ENCODE measurements around the gene MIER1.
A peak's percentile ranks its signal among the peaks of the same experiment; 100 is the strongest.
"Not testable (repeated sequence)": the region's sequence is repeated elsewhere in the genome, so short reads cannot be mapped to it uniquely, and the experiment has no call there.

MIER1 gene

GRCh38 chr1:66924756-66925557 is at the start of gene MIER1, which contains the start of gene DNAI4:
Gene MIER1 (plus strand): TSS chr1:66924990. CDS start chr1:66925029, 39 bp downstream.
Gene DNAI4 (minus strand): TSS chr1:66924856. CDS start chr1:66924831, 25 bp downstream.
- DNase-seq (ENCODE audit: low read depth, low spot score): peak; percentile 99

DNA sequence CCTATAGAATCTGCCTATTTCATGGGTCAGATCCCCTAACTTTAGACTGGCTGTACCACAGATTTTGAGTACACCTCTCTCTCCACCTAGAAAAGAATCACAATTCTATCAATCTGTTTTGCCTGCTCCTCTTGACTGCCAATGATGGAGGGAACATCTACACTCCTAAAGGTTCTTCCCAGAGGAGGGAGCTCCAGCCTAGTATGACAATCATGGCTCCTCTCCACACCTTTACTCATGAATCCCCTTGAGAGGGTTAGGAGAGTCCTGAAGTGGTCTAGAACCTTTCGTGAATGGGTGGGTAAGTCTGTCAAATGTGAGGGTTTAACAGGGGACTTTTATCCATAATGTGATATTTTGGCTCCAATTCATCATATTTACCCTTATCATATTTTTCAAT is 48.1 kb upstream of the MIER1 start:
- DNase-seq (ENCODE audit: low read depth, low spot score): no peak

DNA sequence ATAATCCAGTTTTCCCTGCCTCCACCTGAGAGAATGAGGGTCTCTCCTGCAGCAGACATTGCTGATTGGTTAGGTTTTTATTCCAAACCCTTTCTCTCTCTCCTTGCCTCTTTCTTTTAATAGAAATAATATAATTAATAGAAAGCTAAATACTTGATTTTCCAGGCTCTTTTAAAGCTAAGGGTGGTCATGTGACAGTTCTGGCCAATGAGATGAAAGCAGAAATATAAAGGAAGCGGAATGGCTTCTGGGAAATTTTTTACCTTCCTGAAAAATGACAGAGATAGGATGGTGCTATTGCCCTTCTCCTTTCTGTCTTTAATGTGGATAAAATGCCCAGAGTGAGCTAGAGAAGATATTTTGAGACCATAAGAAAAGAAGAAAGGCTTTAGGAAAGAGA is 35.8 kb upstream of the MIER1 start:
- no peak for DNase-seq (ENCODE audit: low read depth, low spot score)

GRCh38 chr1:66890621-66891020 is 34.2 kb upstream of the MIER1 start:
- no peak for DNase-seq (ENCODE audit: low read depth, low spot score)

- DNase-seq (ENCODE audit: low read depth, low spot score): no peak
Observed at GRCh38 chr1:66893712-66894111, 31.1 kb upstream of the MIER1 start.

GRCh38 chr1:66915203-66915602 is 9.6 kb upstream of the MIER1 start:
- DNase-seq (ENCODE audit: low read depth, low spot score): not testable (repeated sequence)

- peak; percentile 29 for DNase-seq (ENCODE audit: low read depth, low spot score)
Observed at GRCh38 chr1:66916320-66916719, 8.5 kb upstream of the MIER1 start.

GRCh38 chr1:66917476-66917875 is 7.3 kb upstream of the MIER1 start:
- DNase-seq (ENCODE audit: low read depth, low spot score): no peak

GRCh38 chr1:66919063-66919462 is 5.7 kb upstream of the MIER1 start:
- no peak for DNase-seq (ENCODE audit: low read depth, low spot score)

DNA sequence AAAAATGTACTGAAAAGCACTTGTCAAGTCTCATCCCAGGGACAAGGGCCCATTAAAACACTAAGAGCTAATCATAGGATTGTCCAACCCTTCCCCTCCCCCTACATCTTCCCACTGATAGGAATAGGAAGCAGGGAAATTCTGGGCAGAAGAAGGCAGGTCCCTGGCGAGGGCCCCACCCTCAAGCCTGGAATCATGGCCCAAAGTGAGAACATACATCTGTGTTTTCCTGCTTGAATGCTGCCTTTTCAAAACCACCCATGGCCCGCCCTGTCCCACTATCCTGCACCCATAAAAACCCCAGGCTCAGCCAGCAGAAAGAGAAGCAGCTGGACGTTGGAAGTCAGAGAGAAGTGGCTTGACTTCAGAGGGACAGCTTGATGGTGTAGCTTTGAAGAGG is 5.0 kb upstream of the MIER1 start:
- no peak for DNase-seq (ENCODE audit: low read depth, low spot score)

GRCh38 chr1:66920543-66920942 is 4.2 kb upstream of the MIER1 start:
- no peak for DNase-seq (ENCODE audit: low read depth, low spot score)

DNA sequence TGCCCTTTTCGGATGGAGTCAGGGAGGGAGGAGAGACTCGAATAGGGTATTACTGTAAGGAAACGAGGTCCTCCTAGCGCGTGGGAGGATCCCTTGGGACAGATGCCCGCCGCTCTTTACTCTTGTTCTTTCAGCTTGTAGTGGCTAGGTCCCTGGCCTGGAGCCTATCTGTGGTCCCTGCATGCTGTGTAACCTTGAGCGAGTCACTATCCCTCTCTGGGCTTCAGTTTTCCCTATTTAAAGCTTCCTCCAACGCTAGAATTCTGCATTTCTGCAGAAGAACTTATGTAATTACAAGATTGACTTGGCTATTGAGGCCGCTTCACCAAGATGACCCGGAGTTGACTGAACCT is 744 bp downstream of the MIER1 start:
- DNase-seq (ENCODE audit: low read depth, low spot score): no peak

GRCh38 chr1:66925944-66926343 is 1.2 kb downstream of the MIER1 start:
- peak; percentile 39 for DNase-seq (ENCODE audit: low read depth, low spot score)

DNA sequence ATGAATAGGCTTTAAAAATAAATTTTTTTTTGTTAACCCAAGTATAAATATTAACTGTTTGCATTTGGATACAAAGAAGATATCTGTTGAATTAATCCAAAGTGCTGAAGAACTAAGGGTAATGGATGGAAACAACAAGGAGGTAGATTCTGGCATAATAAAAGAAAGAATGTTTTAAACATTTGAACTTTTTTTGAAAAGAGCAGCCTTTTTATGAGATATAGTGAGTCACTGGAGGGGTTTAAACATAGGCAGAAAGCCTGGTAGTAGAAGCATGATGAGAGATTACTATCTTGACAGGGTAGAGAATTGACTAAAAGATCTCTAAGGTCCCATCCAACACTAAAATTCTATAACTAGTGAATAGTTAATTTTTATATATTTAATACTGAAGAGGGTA is 2.7 kb downstream of the MIER1 start:
- no peak for DNase-seq (ENCODE audit: low read depth, low spot score)

DNA sequence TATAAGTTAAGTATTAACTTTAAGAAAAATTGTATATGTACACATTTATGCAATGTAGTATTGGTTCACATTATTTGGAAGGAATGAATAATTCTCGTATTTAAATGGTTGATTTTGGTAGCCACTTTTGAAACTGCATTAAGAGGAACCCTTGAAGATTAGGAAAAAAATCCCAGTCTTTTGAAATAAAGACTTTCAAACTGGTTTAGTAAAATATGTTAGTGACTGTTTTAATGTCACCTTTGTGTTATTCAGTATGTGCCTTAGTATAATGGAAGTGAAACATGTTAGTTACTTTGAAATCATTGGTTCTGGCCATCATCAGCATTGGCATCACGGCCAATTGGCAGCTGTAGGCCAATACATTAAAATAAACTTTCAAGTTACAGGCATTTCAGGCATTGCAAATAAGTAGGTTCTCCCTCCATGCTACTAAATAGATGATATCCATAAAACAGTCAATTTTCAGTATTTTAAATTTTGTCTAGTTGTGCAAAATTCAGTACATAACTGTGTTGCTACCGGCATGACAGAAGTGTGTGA is 4.4 kb downstream of the MIER1 start:
- no peak for DNase-seq (ENCODE audit: low read depth, low spot score)

DNA sequence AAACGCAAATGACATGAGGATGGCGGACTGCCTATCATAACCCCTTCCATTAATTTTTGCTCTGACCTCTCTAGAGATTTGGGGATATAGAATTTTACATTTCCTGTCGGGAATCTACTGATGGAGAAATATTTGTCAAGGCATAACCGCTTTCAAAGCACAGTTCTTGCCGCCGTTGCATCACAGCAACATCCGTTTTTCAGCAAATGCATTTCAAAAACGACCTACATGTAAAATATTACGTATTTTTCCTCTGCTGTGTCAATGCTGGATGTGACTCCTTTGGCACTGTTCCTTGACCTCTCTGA is 4.9 kb downstream of the MIER1 start:
- no peak for DNase-seq (ENCODE audit: low read depth, low spot score)

GRCh38 chr1:66929999-66930822 is 5.4 kb downstream of the MIER1 start:
- peak; percentile 99 for DNase-seq (ENCODE audit: low read depth, low spot score)

DNA sequence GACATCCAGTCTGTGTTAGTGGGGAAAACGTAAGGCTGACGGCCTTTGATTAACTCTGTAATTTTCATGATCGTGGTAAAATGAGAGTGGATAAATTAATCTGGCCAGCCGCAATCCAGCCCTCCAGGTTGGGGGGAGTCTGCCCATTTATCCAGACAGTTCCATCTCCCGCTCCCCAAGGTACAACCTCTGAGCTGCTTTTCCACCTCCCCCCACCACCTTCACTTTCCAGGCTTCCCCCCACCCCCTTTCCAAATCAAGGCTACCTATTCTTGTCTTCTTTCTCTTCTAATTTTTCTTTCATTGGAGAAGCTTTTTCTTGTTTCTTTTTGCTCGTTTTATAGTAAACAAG is 6.0 kb downstream of the MIER1 start:
- no peak for DNase-seq (ENCODE audit: low read depth, low spot score)

GRCh38 chr1:66931590-66931989 is 6.8 kb downstream of the MIER1 start:
- no peak for DNase-seq (ENCODE audit: low read depth, low spot score)

- no peak for DNase-seq (ENCODE audit: low read depth, low spot score)
Observed at GRCh38 chr1:66932291-66932690, 7.5 kb downstream of the MIER1 start.

GRCh38 chr1:66933887-66934700 is 9.3 kb downstream of the MIER1 start:
- no peak for DNase-seq (ENCODE audit: low read depth, low spot score)

Measured in ELF-1 (cell line).